ENCODE measurements around the gene RNF227. TPM values are rescaled to one million over a fixed set of nuclear protein-coding genes. Genes with fewer than 3 reads are reported as not detected.

RNF227 gene
- total RNA-seq, 2 donors from 2014 or later, result 2.5 to 3.7 TPM

Other genes starting within 250 kb of the RNF227 start
- gene TP53, start 228.8 kb downstream of the RNF227 start, total RNA-seq, result 100 to 1,000 TPM; 183 to 189 TPM
- gene WRAP53, start 227.8 kb downstream of the RNF227 start, total RNA-seq, result 10 to 100 TPM; 19.0 to 26.7 TPM
- gene EFNB3, start 211.1 kb downstream of the RNF227 start, total RNA-seq, result not detected
- under 1 TPM; 0.05 to 0.07 TPM for gene DNAH2, start 198.5 kb downstream of the RNF227 start, total RNA-seq
- 10 to 100 TPM; 73.7 to 83.5 TPM for gene KDM6B, start 82.1 kb downstream of the RNF227 start, total RNA-seq
- 1 to 10 TPM; 5.2 to 5.3 TPM for gene TMEM88, start 61.2 kb downstream of the RNF227 start, total RNA-seq
- 10 to 100 TPM; 42.7 to 43.5 TPM for gene NAA38, start 58.7 kb downstream of the RNF227 start, total RNA-seq
- gene CYB5D1, start 58.3 kb downstream of the RNF227 start, total RNA-seq, result 10 to 100 TPM in 1 of 2 donors, 1 to 10 TPM in 1; 6.7 to 10.2 TPM
- gene CHD3, start 27.5 kb downstream of the RNF227 start, total RNA-seq, result 100 to 1,000 TPM; 133 to 140 TPM
- 10 to 100 TPM; 10.2 to 10.3 TPM for gene KCNAB3, start 13.6 kb upstream of the RNF227 start, total RNA-seq
- gene TRAPPC1, start 15.7 kb upstream of the RNF227 start, total RNA-seq, result 100 to 1,000 TPM; 139 to 150 TPM
- gene CNTROB, start 15.9 kb upstream of the RNF227 start, total RNA-seq, result 10 to 100 TPM; 61.0 to 62.6 TPM
- under 1 TPM in 1 of 2 donors, not detected in 1; 0.34 TPM for gene GUCY2D, start 86.3 kb upstream of the RNF227 start, total RNA-seq
- under 1 TPM; 0.14 TPM for gene ALOX15B, start 122.8 kb upstream of the RNF227 start, total RNA-seq
- 1 to 10 TPM; 1.3 to 4.1 TPM for gene ALOX12B, start 171.4 kb upstream of the RNF227 start, total RNA-seq
- not detected for gene ALOXE3, start 202.2 kb upstream of the RNF227 start, total RNA-seq
- gene HES7, start 207.8 kb upstream of the RNF227 start, total RNA-seq, result 1 to 10 TPM; 1.5 to 4.3 TPM
- gene PER1, start 236.1 kb upstream of the RNF227 start, total RNA-seq, result 10 to 100 TPM; 58.2 to 78.5 TPM
- gene VAMP2, start 246.7 kb upstream of the RNF227 start, total RNA-seq, result 10 to 100 TPM; 71.3 to 73.6 TPM